GM10266 (cell line): ENCODE data around the gene CFAP100.

Experiments used
- DNase-seq: peaks from one replicate; pipeline ENCODE4 v3.0.0; 2012; ENCODE audit errors: extremely low spot score
- TF ChIP-seq, protein P1 (sequence below): IDR thresholded peaks from 2 replicates; pipeline ENCODE4 v1.5.1; 2012; ENCODE audit warnings: mild to moderate bottlenecking, low read depth; ENCODE audit not compliant: control insufficient read depth, insufficient read depth; ENCODE audit errors: missing control alignments

Gene CFAP100

DNA sequence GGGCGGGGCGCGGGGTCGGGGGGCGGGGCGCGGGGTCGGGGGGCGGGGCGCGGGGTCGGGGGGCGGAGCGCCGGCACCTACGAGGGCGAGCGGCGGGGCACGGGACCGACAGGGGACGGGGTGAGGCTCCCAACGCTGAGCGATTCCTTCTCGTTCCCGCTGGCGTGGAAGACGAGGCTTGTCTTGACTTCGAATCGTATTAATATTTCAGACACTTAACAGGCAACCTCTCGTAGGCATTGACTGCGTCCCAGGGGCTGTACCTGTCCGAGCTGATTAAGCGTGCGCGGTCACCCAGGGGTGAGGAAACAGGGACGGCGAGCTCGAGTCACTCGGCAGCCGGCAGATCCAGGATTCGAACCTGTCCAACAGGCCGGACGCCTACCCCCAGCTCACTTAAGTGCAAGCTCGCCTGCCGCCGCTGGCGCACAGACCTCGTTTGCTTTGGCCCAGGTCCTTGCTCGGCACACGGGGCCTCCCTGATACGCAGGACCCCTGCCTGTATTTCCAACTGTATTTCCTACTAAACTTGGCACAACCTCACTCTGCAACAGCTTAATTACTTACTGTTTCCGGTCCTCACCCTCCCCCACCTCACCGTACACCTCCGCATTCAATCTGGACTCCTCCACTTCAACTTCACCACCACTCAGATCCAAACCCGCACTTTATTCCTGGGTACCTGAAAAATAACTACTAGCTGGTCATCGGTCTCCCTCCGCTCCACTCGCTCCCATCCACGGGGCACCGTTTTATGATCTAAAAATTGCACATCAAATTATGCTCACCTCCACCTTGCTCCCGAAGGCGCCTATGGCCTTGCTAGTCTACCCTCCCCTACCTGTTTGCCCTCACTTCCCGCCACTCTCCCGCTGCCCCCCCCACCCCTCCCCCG lies 81.7 kb downstream of the CFAP100 start:
- no peak for DNase-seq
- TF ChIP-seq, protein P1, sequence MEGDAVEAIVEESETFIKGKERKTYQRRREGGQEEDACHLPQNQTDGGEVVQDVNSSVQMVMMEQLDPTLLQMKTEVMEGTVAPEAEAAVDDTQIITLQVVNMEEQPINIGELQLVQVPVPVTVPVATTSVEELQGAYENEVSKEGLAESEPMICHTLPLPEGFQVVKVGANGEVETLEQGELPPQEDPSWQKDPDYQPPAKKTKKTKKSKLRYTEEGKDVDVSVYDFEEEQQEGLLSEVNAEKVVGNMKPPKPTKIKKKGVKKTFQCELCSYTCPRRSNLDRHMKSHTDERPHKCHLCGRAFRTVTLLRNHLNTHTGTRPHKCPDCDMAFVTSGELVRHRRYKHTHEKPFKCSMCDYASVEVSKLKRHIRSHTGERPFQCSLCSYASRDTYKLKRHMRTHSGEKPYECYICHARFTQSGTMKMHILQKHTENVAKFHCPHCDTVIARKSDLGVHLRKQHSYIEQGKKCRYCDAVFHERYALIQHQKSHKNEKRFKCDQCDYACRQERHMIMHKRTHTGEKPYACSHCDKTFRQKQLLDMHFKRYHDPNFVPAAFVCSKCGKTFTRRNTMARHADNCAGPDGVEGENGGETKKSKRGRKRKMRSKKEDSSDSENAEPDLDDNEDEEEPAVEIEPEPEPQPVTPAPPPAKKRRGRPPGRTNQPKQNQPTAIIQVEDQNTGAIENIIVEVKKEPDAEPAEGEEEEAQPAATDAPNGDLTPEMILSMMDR: no peak

DNA sequence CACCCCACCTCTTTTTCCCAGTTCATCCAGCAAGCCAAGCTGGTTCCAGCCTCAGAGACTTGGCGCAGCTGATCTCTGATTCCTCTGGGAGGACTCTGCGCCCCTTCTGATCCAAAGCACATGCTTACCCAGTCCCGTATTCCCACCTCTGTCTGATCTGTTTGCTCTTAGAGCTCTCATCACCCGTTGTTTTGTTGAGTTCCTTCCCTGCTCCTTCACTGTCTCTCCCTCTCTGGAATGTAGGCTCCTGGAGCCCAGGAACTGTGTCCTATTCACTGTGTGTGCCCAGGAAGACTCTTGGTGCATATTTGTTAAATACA lies 82.3 kb downstream of the CFAP100 start:
- no peak for DNase-seq

DNA sequence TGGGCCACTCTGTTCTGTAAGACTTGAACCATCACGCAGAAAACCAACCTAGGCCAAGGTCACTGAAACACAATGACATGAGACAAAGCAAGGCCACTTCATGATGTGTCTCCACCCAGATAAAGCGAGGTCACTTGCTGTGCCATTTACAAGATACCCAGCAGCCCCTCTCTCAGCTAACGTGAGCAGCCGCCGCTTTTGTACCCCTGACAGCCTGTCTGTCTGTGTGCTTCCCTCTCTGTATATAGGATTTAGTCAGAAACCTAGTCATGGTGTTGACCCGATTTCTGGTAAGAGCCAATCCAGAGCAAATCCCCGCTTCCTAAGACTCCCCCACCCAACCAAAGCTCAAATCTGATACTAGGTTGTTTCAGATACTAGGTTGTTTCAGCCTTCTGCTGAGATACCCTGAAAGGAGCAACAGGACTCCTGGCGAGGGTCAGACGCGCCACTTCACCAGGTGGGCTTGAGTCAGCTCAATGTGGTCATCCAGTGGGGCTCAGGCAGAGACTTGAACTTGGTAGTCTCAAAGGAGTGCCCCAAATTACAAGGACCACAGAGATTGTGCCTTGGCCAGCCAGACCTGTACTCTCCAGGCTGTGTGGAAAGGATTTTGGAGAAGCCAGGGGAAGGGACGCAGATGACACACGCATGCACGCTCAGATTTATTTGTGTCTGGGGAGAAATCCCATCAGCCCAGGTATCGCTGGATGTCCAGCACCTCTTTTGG lies 84.0 kb downstream of the CFAP100 start:
- DNase-seq: no peak
- TF ChIP-seq, protein P1: no peak

More for the DNA sequence above, 82.3 kb downstream of the CFAP100 start:
- TF ChIP-seq, protein P1: no peak

DNA sequence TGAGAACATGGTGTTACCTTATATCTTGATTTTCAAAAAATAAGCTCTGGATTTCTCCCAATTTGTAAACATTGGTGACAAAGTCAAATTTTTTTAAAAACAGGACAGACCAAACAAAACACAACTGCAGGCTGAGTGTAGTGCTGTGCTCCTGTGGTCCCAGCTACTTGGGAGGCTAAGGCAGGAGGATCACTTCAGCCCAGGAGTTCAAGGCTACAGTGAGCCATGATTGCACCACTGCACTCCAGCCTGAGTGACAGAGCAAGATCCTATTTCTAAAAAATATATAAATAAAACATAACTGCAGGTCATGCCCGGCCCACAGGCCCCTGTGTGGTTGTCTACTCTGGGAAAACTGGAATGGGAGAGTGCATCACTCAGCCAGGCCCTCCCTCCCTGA lies 84.9 kb downstream of the CFAP100 start:
- no peak for DNase-seq
- TF ChIP-seq, protein P1: no peak

DNA sequence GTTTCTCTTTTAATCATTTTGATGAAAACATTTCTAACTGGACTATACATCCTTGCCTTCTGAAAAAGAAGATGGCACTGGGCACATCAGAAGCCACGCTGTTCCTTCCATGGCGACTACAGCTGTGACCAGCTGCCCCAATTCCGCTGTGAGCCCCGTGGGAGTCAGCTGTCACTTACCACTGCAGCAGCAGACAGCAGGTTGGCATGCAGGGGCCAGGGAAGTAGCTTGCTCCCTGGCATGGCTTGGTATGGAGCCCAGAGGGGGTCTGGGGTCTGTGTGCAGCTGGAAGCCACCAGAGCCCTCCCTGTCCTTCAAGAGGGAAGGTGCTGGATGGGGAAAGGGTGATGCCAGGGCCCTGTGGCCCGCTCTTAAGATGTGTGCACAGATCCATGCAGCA lies 85.5 kb downstream of the CFAP100 start:
- no peak for DNase-seq
- TF ChIP-seq, protein P1: no peak

DNA sequence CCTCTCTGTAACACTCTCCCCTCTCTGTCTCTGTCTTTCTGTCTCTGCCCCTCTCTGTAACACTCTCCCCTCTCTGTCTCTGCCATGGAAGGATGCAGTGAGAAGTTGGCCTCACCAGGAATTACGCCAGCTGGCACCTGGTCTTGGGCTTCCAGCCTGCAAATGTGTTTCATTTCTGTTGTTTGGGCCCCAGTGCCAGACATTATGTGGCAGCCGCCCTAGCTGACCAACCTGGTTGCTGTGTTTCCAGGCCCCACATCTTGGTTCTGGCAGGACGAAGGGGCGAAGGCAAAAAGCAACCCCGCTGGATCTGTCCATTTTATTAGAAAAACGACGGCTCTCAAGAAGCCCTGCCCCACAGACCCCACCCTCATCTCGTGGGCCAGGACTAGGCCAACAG lies 86.2 kb downstream of the CFAP100 start:
- no peak for DNase-seq
- TF ChIP-seq, protein P1: no peak
